H9 (cell line): ENCODE results near the gene GLT1D1. TPM values are rescaled to one million over a fixed set of nuclear protein-coding genes. Genes with fewer than 3 reads are reported as not detected.

Experiments used
- DNase-seq: peaks from one replicate; pipeline ENCODE4 v3.0.0-alpha.2; 2017
- H2AFZ ChIP-seq: one replicate; pipeline ENCODE4 v1.6.1; 2013; ENCODE audit warnings: mild to moderate bottlenecking, low read length, control low read depth, moderate library complexity
- H2AK5ac ChIP-seq: 2 replicates; pipeline ENCODE4 v1.6.1; 2013; ENCODE audit warnings: low read length, control low read depth, mixed read lengths; ENCODE audit not compliant: insufficient read length
- H2BK120ac ChIP-seq: one replicate; pipeline ENCODE4 v1.6.1; 2013; ENCODE audit warnings: low read depth, mild to moderate bottlenecking, low read length, control low read depth, inconsistent platforms; ENCODE audit not compliant: poor library complexity, severe bottlenecking
- H2BK12ac ChIP-seq: 2 replicates; pipeline ENCODE4 v1.6.1; 2013; ENCODE audit warnings: low read length, control low read depth, mixed read lengths, low read depth; ENCODE audit not compliant: insufficient read length
- H2BK15ac ChIP-seq: 2 replicates; pipeline ENCODE4 v1.6.1; 2013; ENCODE audit warnings: low read depth, low read length, control low read depth
- H2BK20ac ChIP-seq: one replicate; pipeline ENCODE4 v1.6.1; 2013; ENCODE audit warnings: low read depth, mild to moderate bottlenecking, low read length, control low read depth, inconsistent platforms; ENCODE audit not compliant: poor library complexity, severe bottlenecking
- H2BK5ac ChIP-seq: 2 replicates; pipeline ENCODE4 v1.6.1; 2013; ENCODE audit warnings: low read length, control low read depth, mixed read lengths; ENCODE audit not compliant: insufficient read length
- H3K14ac ChIP-seq: 2 replicates; pipeline ENCODE4 v1.6.1; 2013; ENCODE audit warnings: low read length, control low read depth; ENCODE audit not compliant: insufficient read depth
- H3K18ac ChIP-seq: 2 replicates; pipeline ENCODE4 v1.6.1; 2013; ENCODE audit warnings: low read depth, mild to moderate bottlenecking, mixed read lengths, low read length, control low read depth; ENCODE audit not compliant: insufficient read length
- H3K23ac ChIP-seq: 2 replicates; pipeline ENCODE4 v1.6.1; 2013; ENCODE audit warnings: low read length, control low read depth, mixed read lengths, low read depth; ENCODE audit not compliant: insufficient read length
- H3K23me2 ChIP-seq: 2 replicates; pipeline ENCODE4 v1.6.1; 2013; ENCODE audit warnings: low read depth, mild to moderate bottlenecking, mixed read lengths, low read length, control low read depth; ENCODE audit not compliant: insufficient read length, poor library complexity, severe bottlenecking
- H3K27ac ChIP-seq: 2 replicates; pipeline ENCODE4 v1.5.1; 2013; ENCODE audit warnings: low read length, control low read depth, mixed read lengths, low read depth; ENCODE audit not compliant: insufficient read length
- H3K27me3 ChIP-seq: 2 replicates; pipeline ENCODE4 v1.6.1; 2013; ENCODE audit warnings: low read length, control low read depth, inconsistent platforms; ENCODE audit not compliant: insufficient read depth
- H3K4ac ChIP-seq: 2 replicates; pipeline ENCODE4 v1.6.1; 2013; ENCODE audit warnings: low read depth, mild to moderate bottlenecking, control low read depth, inconsistent platforms, low read length, moderate library complexity
- H3K4me1 ChIP-seq: 2 replicates; pipeline ENCODE4 v1.6.1; 2013; ENCODE audit warnings: low read length, control low read depth, inconsistent platforms; ENCODE audit not compliant: insufficient read depth
- H3K4me2 ChIP-seq: 2 replicates; pipeline ENCODE4 v1.6.1; 2013; ENCODE audit warnings: low read length, control low read depth, mixed read lengths; ENCODE audit not compliant: insufficient read length, insufficient read depth
- H3K56ac ChIP-seq: 2 replicates; pipeline ENCODE4 v1.6.1; 2013; ENCODE audit warnings: low read depth, mild to moderate bottlenecking, mixed read lengths, low read length, control low read depth; ENCODE audit not compliant: insufficient read length
- H3K79me1 ChIP-seq: 2 replicates; pipeline ENCODE4 v1.6.1; 2013; ENCODE audit warnings: low read depth, mild to moderate bottlenecking, moderate library complexity, low read length, control low read depth, inconsistent platforms; ENCODE audit not compliant: insufficient read depth, poor library complexity, severe bottlenecking
- H3K79me2 ChIP-seq: 2 replicates; pipeline ENCODE4 v1.6.1; 2013; ENCODE audit warnings: low read length, control low read depth, inconsistent platforms; ENCODE audit not compliant: insufficient read depth
- H3K9ac ChIP-seq: 2 replicates; pipeline ENCODE4 v1.6.1; 2013; ENCODE audit warnings: low read length, control low read depth, mixed read lengths; ENCODE audit not compliant: insufficient read length; ENCODE audit errors: extremely low read depth
- H3K9me3 ChIP-seq: one replicate; pipeline ENCODE4 v1.6.1; 2013; ENCODE audit warnings: low read depth, low read length, inconsistent platforms; ENCODE audit not compliant: control insufficient read depth
- H3T11ph ChIP-seq: one replicate; pipeline ENCODE4 v1.6.1; 2013; ENCODE audit warnings: mild to moderate bottlenecking, low read length, control low read depth, inconsistent platforms
- H4K20me1 ChIP-seq: one replicate; pipeline ENCODE4 v1.6.1; 2013; ENCODE audit not compliant: control insufficient read depth, insufficient read length, insufficient read depth
- H4K5ac ChIP-seq: 2 replicates; pipeline ENCODE4 v1.6.1; 2013; ENCODE audit warnings: low read depth, mild to moderate bottlenecking, mixed read lengths, low read length, control low read depth; ENCODE audit not compliant: insufficient read length
- H4K8ac ChIP-seq: replicated peaks from 2 replicates; pipeline ENCODE4 v1.6.1; 2013; ENCODE audit warnings: low read length, control low read depth, mixed read lengths, low read depth; ENCODE audit not compliant: insufficient read length
- H4K91ac ChIP-seq: 2 replicates; pipeline ENCODE4 v1.6.1; 2013; ENCODE audit warnings: low read depth, mild to moderate bottlenecking, moderate library complexity, mixed read lengths, low read length, control low read depth; ENCODE audit not compliant: insufficient read length
- H3K27ac Mint-ChIP-seq, 3 experiments: 2 replicates in 2 of 3; 3 replicates in 1 of 3; pipeline ENCODE4 v1.8.0; 2020 to 2021; ENCODE audit warnings: mixed read lengths in 3 of 3, mild to moderate bottlenecking in 1 of 3, moderate library complexity in 1 of 3
- H3K27me3 Mint-ChIP-seq: 2 replicates; pipeline ENCODE4 v1.8.0; 2021; ENCODE audit warnings: low read depth, mild to moderate bottlenecking, moderate library complexity, mixed read lengths
- H3K36me3 Mint-ChIP-seq, 3 experiments: 2 replicates in 2 of 3; 3 replicates in 1 of 3; pipeline ENCODE4 v1.8.0; 2020 to 2021; ENCODE audit warnings: low read depth in 3 of 3, mixed read lengths in 3 of 3; ENCODE audit not compliant: insufficient read depth in 1 of 3
- H3K4me1 Mint-ChIP-seq, 2 experiments: 2 replicates each; pipeline ENCODE4 v1.8.0; 2020; ENCODE audit warnings: mixed read lengths in 2 of 2
- H3K4me3 Mint-ChIP-seq, 2 experiments: 2 replicates in 1 of 2; 3 replicates in 1 of 2; pipeline ENCODE4 v1.8.0; 2020 to 2021; ENCODE audit warnings: mild to moderate bottlenecking in 2 of 2, mixed read lengths in 2 of 2, moderate library complexity in 1 of 2
- H3K9me3 Mint-ChIP-seq, 2 experiments: 2 replicates in 1 of 2; 3 replicates in 1 of 2; pipeline ENCODE4 v1.8.0; 2020; ENCODE audit warnings: mild to moderate bottlenecking in 2 of 2, mixed read lengths in 2 of 2, moderate library complexity in 1 of 2
- CTCF ChIP-seq: fragments of 200-600 bp; sonication (generic); conservative IDR thresholded peaks from 3 replicates; pipeline ENCODE4 v1.8.0; 2021; ENCODE audit warnings: antibody characterized with exemption, mild to moderate bottlenecking
- WGBS: extraction: QIAGEN DNeasy Blood & Tissue Kit; methylation state at CpG from one replicate; pipeline ENCODE4 v1.1.7; 2013; ENCODE audit warnings: missing lambda C conversion rate, low lambda C conversion rate, mixed read lengths; ENCODE audit not compliant: insufficient read length; ENCODE audit errors: extremely low coverage; 5-methylcytosine and 5-hydroxymethylcytosine counted together
- long read RNA-seq: library from polyadenylated mRNA; unstranded; transcript quantifications from one replicate; pipeline ENCODE4 v2.0.0, GENCODE V29; 2020
- total RNA-seq: library from RNA; stranded (reverse); gene quantifications from 2 replicates; pipeline ENCODE4 v1.2.1, GENCODE V29; 2021

The GLT1D1 gene
- 6.7 and 7.0 TPM in 2 replicates for total RNA-seq
- long read RNA-seq, partial matches to known transcripts = 1 of 16 reads
- long read RNA-seq, other reads (novel, unspliced or antisense) = 9 of 16 reads

DNA sequence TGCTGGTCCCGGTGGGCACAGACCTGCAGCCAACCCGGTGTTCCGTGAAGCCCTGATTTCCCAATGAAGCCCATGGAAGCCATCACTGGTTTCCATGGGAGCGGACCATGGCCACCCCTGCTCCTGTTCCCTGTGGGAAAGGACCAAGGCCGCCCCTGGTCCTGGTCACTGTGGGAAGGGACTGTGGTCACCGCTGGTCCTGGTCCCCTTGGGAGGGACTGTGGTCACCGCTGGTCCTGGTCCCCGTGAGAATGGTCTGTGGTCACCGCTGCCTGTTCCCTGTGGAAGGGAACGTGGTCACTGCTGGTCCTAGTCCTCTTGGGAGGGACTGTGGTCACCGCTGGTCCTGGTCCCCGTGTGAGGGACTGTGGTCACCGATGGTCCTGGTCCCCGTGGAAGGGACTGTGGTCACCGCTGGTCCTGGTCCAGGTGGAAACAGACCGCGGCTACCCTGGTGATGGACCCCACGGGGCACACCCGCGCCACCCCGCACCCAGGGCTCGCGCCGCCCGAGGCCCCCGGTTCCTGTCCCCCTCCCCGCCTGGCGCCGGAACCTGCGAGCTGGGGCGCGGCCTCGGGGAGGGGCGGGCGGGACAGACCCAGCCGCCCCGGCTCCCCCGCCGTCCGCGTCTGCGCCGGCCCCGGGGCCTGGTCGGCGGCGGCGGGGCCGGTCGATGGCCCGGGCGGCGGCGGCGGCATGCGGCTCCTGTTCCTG is at the start of gene GLT1D1:
TSS of gene GLT1D1 (plus strand) at position 594 of the 715 bp plus-strand sequence. CDS start at position 698, 104 bp downstream.
- DNase-seq = no peak
- no peak for TF ChIP-seq CTCF
- H3K23ac ChIP-seq = no peak within 1 kb of the TSS
- no peak within 1 kb of the TSS for H2BK20ac ChIP-seq
- H2AK5ac ChIP-seq = no peak within 1 kb of the TSS
- no peaks in the 10 kb centered on the region; the same call in 1 of the 2 replicates for H3K4me1 ChIP-seq
- no peaks in the 10 kb centered on the region for H3K79me2 ChIP-seq
- no peak within 1 kb of the TSS for H2BK15ac ChIP-seq
- H2AFZ ChIP-seq = no peak within 1 kb of the TSS
- no peak within 1 kb of the TSS for H2BK120ac ChIP-seq
- H2BK12ac ChIP-seq = no peak within 1 kb of the TSS
- H4K8ac ChIP-seq = no peak within 1 kb of the TSS
- H3K4me2 ChIP-seq = peak within 1 kb of the TSS; percentile 60
- no peaks in the 10 kb centered on the region for H4K20me1 ChIP-seq
- no peaks in the 10 kb centered on the region for H3K23me2 ChIP-seq
- H4K91ac ChIP-seq = no peak within 1 kb of the TSS
- Mint-ChIP-seq H3K27me3 (peaks cover 43% of the 10 kb centered on the region), H3K36me3 (peaks cover 5 to 14% (median 6%) of the 10 kb centered on the region in 3 experiments; a peak in 6 of 7 replicates), H3K27ac (peak within 1 kb of the TSS in 1 of 3 experiments; percentile 65; a peak in 3 of 7 replicates), H3K4me1 (peaks cover 27 to 35% of the 10 kb centered on the region in 2 experiments), H3K4me3 (peak within 1 kb of the TSS; percentile 62 to 82), H3K9me3 (peaks cover 0 to 6% of the 10 kb centered on the region in 2 experiments; a peak in 2 of 5 replicates)
- peaks cover 4% of the 10 kb centered on the region; the same call in 1 of the 2 replicates for H3K27me3 ChIP-seq
- H3T11ph ChIP-seq = no peak within 1 kb of the TSS
- no peaks in the 10 kb centered on the region for H3K79me1 ChIP-seq
- H3K9me3 ChIP-seq = no peaks in the 10 kb centered on the region
- no peak within 1 kb of the TSS for H3K27ac ChIP-seq
- H3K4ac ChIP-seq = no peak within 1 kb of the TSS
- peak within 1 kb of the TSS; percentile 1 for H3K18ac ChIP-seq
- H3K14ac ChIP-seq = peak within 1 kb of the TSS; percentile 54; the same call in 1 of the 2 replicates
- no peak within 1 kb of the TSS for H2BK5ac ChIP-seq
- no peak within 1 kb of the TSS for H4K5ac ChIP-seq
- WGBS = no CpG with 5 or more reads among the region's 56 CpGs
- H3K9ac ChIP-seq = no peak within 1 kb of the TSS
- H3K56ac ChIP-seq = no peak within 1 kb of the TSS
